Suprapubic skin (tissue), 4 donors: ENCODE data around the gene FCN2.

Experiments
- POLR2A ChIP-seq, 2 donors: fragments of 450-650 bp; IDR thresholded peaks; one replicate each; pipeline ENCODE4 v1.6.1; 2017; ENCODE audit warnings: antibody characterized with exemption in 2 of 2, mild to moderate bottlenecking in 2 of 2, moderate library complexity in 2 of 2
- POLR2AphosphoS5 ChIP-seq, 3 donors: sonication (generic); formaldehyde crosslinking; IDR thresholded peaks; one replicate each; pipeline ENCODE4 v1.6.1; 2017; ENCODE audit warnings: antibody characterized with exemption in 3 of 3
- TF ChIP-seq, protein P1 (sequence below), 2 donors: fragments of 200-600 bp in 1 of 2; fragments of 450-650 bp in 1 of 2; sonication (generic) in 1 of 2; IDR thresholded peaks; one replicate each; pipeline ENCODE4 v1.5.1; 2016 to 2019; ENCODE audit warnings: antibody characterized with exemption in 2 of 2, mild to moderate bottlenecking in 1 of 2, moderate library complexity in 1 of 2

DNA sequence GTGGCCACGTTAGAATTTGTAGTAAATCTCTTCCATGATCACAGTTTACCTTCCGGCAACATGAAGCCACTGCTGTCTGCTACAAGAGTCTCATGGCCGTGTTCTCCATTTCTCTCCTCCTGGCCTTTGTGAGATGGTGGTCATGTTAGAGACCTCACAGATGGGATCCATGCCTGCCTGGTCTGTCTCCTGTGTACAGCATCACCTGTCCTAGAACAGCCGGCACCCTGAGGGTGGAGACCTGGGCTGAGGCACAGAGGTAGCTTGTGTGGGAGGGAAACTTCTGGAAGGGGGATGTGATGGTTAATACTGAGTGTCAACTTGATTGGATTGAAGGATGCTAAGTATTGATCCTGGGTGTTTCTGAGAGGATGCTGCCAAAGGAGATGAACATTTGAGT is 3.1 kb upstream of the FCN2 start:
- TF ChIP-seq, protein P1, sequence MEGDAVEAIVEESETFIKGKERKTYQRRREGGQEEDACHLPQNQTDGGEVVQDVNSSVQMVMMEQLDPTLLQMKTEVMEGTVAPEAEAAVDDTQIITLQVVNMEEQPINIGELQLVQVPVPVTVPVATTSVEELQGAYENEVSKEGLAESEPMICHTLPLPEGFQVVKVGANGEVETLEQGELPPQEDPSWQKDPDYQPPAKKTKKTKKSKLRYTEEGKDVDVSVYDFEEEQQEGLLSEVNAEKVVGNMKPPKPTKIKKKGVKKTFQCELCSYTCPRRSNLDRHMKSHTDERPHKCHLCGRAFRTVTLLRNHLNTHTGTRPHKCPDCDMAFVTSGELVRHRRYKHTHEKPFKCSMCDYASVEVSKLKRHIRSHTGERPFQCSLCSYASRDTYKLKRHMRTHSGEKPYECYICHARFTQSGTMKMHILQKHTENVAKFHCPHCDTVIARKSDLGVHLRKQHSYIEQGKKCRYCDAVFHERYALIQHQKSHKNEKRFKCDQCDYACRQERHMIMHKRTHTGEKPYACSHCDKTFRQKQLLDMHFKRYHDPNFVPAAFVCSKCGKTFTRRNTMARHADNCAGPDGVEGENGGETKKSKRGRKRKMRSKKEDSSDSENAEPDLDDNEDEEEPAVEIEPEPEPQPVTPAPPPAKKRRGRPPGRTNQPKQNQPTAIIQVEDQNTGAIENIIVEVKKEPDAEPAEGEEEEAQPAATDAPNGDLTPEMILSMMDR (IDR thresholded peaks at IDR 0.05) = no peak
- TF ChIP-seq POLR2AphosphoS5 (IDR thresholded peaks at IDR 0.05) = no peak
- no peak for TF ChIP-seq POLR2A (IDR thresholded peaks at IDR 0.05)
